Uterus (tissue), 4 donors: ENCODE results near the gene FBXO21. TPM values are rescaled to one million over a fixed set of nuclear protein-coding genes. Genes with fewer than 3 reads are reported as not detected.
"Not testable (repeated sequence)": the region's sequence is repeated elsewhere in the genome, so short reads cannot be mapped to it uniquely, and the experiment has no call there.

Source experiments
- DNase-seq, 2 donors: peaks; one replicate each; pipeline ENCODE4 v3.0.0-alpha.2; 2019 to 2020
- H3K27ac ChIP-seq, 2 donors: fragments of 200-600 bp; sonication (generic); 1 replicate in 1 of 2; 2 replicates in 1 of 2; pipeline ENCODE4 v1.5.1; 2016 to 2018
- H3K27me3 ChIP-seq, 2 donors: fragments of 200-600 bp; sonication (generic); one replicate each; pipeline ENCODE4 v1.5.1; 2018 to 2019; ENCODE audit warnings: control low read depth in 1 of 2
- H3K36me3 ChIP-seq, 2 donors: fragments of 200-600 bp; sonication (generic); one replicate each; pipeline ENCODE4 v1.5.1; 2019; ENCODE audit warnings: control low read depth in 1 of 2
- H3K4me1 ChIP-seq, 2 donors: fragments of 200-600 bp; sonication (generic); one replicate each; pipeline ENCODE4 v1.5.1; 2018 to 2019; ENCODE audit warnings: control low read depth in 1 of 2
- H3K4me3 ChIP-seq, 2 donors: fragments of 200-600 bp; sonication (generic); 1 replicate in 1 of 2; 2 replicates in 1 of 2; pipeline ENCODE4 v1.5.1; 2018 to 2019; ENCODE audit warnings: mild to moderate bottlenecking in 1 of 2
- H3K9me3 ChIP-seq, 2 donors: fragments of 200-600 bp; sonication (generic); one replicate each; pipeline ENCODE4 v1.5.1; 2019; ENCODE audit warnings: control low read depth in 1 of 2
- CTCF ChIP-seq, 4 experiments: fragments of 200-600 bp in 2 of 4; fragments of 450-650 bp in 2 of 4; sonication (generic) in 2 of 4; IDR thresholded peaks; one replicate each; pipeline ENCODE4 v1.5.1; 2016 to 2019; ENCODE audit warnings: antibody characterized with exemption in 4 of 4, mild to moderate bottlenecking in 2 of 4, moderate library complexity in 1 of 4
- POLR2A ChIP-seq, 2 donors: fragments of 450-650 bp; IDR thresholded peaks; one replicate each; pipeline ENCODE4 v1.6.1; 2016; ENCODE audit warnings: antibody characterized with exemption in 2 of 2, mild to moderate bottlenecking in 1 of 2, moderate library complexity in 1 of 2
- intact Hi-C: fragments of 100-400 bp; cut with DNase I; formaldehyde crosslinking; loops from one replicate; pipeline ENCODE4 v1.15.1; 2023; ENCODE audit warnings: low total_unique reads
- total RNA-seq, 4 donors: library from RNA; depleted of rRNA in 3 of 4; stranded (reverse); fragments of >200 nt in 3 of 4; gene quantifications; one replicate each; pipeline versions ENCODE4 v1.1.0 to v1.2.4, GENCODE V29; 2014 to 2023
- donor health status: DM: yes; HTN: yes; CAD: no.

FBXO21 gene
- total RNA-seq, 4 donors from 2014 or later = 66.2 to 152 (median 90.0) TPM

- no peaks in the 10 kb centered on the region for H3K27me3 ChIP-seq
- no peaks in the 10 kb centered on the region for H3K9me3 ChIP-seq
- H3K4me1 ChIP-seq = no peaks in the 10 kb centered on the region
- no peak overlapping the region for H3K27ac ChIP-seq
- TF ChIP-seq CTCF (IDR thresholded peaks at IDR 0.05) (no peak), POLR2A (IDR thresholded peaks at IDR 0.05) (no peak)
- H3K4me3 ChIP-seq = no peak overlapping the region
- intact Hi-C loops = no loop called here
- no peak for DNase-seq
- no peaks in the 10 kb centered on the region for H3K36me3 ChIP-seq
These were observed 7.4 kb downstream of the FBXO21 start for GRCh38 chr12:117182866-117183265.

GRCh38 chr12:117181468-117181843 is 8.8 kb downstream of the FBXO21 start:
- intact Hi-C loops, DNase-seq, H3K4me1 ChIP-seq, H3K27me3 ChIP-seq, H3K36me3 ChIP-seq, H3K9me3 ChIP-seq, H3K4me3 ChIP-seq, H3K27ac ChIP-seq: not testable (repeated sequence)

GRCh38 chr12:117180758-117181467 is 9.4 kb downstream of the FBXO21 start:
- TF ChIP-seq POLR2A (IDR thresholded peaks at IDR 0.05) = no peak
- no peak for TF ChIP-seq CTCF (IDR thresholded peaks at IDR 0.05)
- H3K27ac ChIP-seq = no peak overlapping the region
- no peaks in the 10 kb centered on the region for H3K27me3 ChIP-seq
- no peaks in the 10 kb centered on the region for H3K36me3 ChIP-seq
- no peaks in the 10 kb centered on the region for H3K9me3 ChIP-seq
- peaks cover 0 to 4% of the 10 kb centered on the region in 2 donors for H3K4me1 ChIP-seq
- no peak for DNase-seq
- no peak overlapping the region for H3K4me3 ChIP-seq
- intact Hi-C loops = no loop called here

- TF ChIP-seq POLR2A (IDR thresholded peaks at IDR 0.05) (no peak), CTCF (IDR thresholded peaks at IDR 0.05) (no peak)
- H3K9me3 ChIP-seq = no peaks in the 10 kb centered on the region
- intact Hi-C loops = no loop called here
- H3K4me3 ChIP-seq = no peak overlapping the region
- H3K27ac ChIP-seq = no peak overlapping the region
- DNase-seq = no peak
- no peaks in the 10 kb centered on the region for H3K36me3 ChIP-seq
- H3K4me1 ChIP-seq = peaks cover 0 to 4% of the 10 kb centered on the region in 2 donors
- no peaks in the 10 kb centered on the region for H3K27me3 ChIP-seq
These were observed 11.5 kb downstream of the FBXO21 start for GRCh38 chr12:117178745-117179144.

DNA sequence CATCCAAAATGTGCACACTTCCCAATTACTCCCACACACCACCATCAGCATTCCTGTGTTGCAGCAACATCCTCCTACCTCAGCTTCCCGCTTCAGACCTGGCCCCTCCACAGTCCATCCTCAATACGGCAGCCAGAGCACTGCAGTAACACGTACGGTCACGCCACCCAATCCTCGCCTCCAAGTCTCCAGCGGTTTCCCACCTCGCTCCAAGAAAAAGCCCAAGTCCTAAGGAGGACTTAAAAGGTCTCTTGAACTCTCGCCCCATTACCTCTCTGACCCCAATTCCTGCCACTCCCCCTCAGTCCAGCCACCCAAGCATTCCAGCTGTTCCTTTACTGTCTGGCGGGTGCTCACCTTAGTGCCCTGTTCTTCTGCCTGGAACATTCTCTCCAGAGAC is 12.0 kb downstream of the FBXO21 start:
- intact Hi-C loops = no loop called here
- no peak for DNase-seq
- Histone ChIP-seq H3K36me3 (no peaks in the 10 kb centered on the region), H3K9me3 (no peaks in the 10 kb centered on the region), H3K27me3 (no peaks in the 10 kb centered on the region), H3K4me3 (no peak overlapping the region), H3K27ac (no peak overlapping the region), H3K4me1 (peaks cover 0 to 4% of the 10 kb centered on the region in 2 donors)
- no peak for TF ChIP-seq POLR2A (IDR thresholded peaks at IDR 0.05)
- TF ChIP-seq CTCF (IDR thresholded peaks at IDR 0.05) = no peak

DNA sequence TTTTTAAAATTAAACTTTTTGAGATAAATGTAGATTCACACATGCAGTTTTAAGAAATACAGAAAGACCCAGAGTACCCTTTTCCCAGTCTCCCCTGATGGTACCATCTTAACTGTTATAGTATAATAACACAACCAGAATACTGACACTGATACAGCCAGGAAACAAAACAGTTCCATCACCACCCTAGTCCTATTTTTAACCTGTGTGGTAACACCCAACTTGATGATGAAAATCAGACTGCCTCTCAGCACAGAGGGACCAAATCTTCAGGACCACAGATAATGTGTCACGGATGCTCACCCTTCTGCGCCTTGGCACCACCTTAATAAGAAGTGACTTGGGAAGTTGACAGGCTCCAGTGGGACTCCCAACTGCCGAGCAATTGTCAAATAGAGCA is 18.1 kb downstream of the FBXO21 start:
- Histone ChIP-seq H3K4me1 (peaks cover 0 to 4% of the 10 kb centered on the region in 2 donors), H3K27me3 (no peaks in the 10 kb centered on the region), H3K36me3 (no peaks in the 10 kb centered on the region), H3K27ac (no peak overlapping the region), H3K4me3 (no peak overlapping the region), H3K9me3 (no peaks in the 10 kb centered on the region)
- no peak for TF ChIP-seq CTCF (IDR thresholded peaks at IDR 0.05)
- no peak for TF ChIP-seq POLR2A (IDR thresholded peaks at IDR 0.05)
- no peak for DNase-seq
- intact Hi-C loops = no loop called here
